ENCODE results near the gene TBXT.
"Not testable (repeated sequence)": the region's sequence is repeated elsewhere in the genome, so short reads cannot be mapped to it uniquely, and the experiment has no call there.

Gene TBXT, protein sequence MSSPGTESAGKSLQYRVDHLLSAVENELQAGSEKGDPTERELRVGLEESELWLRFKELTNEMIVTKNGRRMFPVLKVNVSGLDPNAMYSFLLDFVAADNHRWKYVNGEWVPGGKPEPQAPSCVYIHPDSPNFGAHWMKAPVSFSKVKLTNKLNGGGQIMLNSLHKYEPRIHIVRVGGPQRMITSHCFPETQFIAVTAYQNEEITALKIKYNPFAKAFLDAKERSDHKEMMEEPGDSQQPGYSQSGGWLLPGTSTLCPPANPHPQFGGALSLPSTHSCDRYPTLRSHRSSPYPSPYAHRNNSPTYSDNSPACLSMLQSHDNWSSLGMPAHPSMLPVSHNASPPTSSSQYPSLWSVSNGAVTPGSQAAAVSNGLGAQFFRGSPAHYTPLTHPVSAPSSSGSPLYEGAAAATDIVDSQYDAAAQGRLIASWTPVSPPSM

DNA sequence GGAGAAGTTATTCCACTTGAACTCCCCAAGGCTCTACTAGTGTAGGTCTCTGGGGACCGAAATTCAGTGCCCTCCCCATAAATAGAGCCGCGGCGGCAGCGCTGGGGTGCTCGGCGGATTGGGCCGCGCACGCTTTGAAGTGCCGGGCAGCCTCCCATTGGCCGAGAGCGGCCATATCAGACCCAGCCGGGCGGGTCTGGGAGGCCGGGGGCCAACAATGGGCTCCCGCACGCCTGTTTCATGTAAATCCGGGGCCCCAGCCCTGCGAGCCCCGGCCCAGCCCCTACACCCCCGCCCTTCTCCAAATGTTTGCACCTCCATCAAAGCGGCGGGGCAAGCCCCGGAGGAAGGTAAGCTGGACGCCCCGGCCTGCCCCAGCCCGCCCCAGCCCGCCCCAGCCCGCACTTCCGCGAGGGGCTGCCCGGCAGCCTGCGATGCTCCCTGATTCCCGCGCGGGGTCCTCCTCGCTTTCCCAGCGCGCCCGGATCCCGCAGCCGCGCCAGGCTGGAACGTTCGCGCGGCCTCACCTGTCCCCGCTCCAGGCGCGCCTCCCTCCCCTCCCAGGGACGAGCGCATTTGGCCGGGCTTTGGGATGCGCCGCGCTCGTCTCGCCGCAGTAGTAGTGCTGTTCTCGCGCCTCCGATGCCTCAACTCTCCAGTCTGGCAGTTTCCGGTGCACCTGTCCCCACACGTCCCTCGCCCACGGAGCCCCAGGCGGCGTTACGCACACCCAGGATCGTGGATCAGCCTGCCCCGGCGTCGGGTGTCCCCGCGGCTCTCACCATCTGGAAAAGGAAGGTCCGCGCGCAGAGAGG lies at the start of gene TBXT:
TBXT (minus strand) TSS at position 51 of the 815 bp plus-strand sequence. CDS start 260 bp downstream, outside the sequence.
- DNase-seq, result no peak

DNA sequence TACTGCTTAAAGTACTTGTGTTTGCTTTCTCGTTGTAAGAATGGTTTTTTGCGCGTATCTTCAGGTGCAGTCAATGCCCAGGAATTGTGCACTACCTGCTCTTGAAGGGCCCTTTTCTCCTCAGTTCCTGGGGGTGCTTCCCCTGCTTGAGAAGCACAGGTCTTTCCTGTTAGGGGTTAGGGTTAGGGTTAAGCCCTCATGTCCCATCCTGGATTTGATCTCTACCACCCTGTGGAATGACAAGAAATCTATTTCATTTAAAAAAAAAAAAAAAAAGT lies 39.6 kb upstream of the TBXT start:
- no peak for DNase-seq

DNA sequence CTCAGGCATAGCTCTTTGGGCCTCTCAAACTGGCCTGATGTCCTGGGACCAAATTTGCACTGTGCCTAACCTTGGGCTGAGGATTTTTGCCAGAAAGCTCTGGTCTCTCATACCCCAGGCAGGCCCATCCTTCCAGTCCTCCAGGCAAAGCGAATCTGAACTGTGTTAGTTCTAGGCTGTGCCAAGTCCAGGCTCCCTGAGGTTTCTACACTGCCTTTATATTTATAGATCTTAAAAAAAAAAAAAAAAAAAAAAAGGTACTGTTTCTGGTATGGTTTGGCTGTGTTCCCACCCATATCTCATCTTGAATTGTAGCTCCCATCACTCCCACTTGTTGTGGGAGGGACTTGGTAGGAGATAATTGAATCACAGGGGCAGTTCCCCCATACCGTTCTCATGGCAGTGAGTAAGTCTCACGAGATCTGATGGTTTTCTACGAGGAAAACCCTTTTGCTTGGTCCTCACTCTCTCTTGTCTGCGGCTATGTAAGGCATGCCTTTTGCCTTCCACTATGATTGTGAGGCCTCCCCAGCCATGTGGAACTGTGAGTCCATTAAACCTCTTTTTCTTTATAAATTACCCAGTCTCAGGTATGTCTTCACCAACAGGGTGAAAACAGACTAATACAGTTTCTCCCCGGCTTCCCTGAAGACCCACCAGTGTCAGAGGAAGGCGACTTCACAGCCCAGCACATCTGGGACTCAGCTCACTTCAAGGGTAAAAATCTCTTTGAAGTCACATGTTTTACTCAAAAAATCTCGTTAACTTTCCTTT lies 39.0 kb upstream of the TBXT start:
- no peak for DNase-seq

DNA sequence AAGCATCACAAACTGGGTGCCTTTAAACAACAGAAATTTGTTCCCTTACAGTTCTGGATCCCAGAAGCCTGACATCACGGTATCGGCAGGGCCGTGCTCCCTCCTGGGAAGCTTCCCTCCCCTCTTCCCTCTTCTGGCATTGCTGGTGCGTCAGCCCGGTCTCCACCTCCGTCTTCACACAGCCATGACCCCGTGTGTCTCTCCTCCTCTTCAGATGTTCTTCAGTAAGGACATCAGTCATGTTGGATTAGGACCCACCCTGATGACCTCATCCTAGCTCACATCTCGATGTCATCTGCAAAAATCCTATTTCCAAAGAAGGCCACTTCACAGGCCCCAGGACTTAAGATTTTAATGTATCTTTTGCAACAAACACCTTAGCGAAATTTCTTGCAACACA lies 38.4 kb upstream of the TBXT start:
- DNase-seq, result no peak

DNA sequence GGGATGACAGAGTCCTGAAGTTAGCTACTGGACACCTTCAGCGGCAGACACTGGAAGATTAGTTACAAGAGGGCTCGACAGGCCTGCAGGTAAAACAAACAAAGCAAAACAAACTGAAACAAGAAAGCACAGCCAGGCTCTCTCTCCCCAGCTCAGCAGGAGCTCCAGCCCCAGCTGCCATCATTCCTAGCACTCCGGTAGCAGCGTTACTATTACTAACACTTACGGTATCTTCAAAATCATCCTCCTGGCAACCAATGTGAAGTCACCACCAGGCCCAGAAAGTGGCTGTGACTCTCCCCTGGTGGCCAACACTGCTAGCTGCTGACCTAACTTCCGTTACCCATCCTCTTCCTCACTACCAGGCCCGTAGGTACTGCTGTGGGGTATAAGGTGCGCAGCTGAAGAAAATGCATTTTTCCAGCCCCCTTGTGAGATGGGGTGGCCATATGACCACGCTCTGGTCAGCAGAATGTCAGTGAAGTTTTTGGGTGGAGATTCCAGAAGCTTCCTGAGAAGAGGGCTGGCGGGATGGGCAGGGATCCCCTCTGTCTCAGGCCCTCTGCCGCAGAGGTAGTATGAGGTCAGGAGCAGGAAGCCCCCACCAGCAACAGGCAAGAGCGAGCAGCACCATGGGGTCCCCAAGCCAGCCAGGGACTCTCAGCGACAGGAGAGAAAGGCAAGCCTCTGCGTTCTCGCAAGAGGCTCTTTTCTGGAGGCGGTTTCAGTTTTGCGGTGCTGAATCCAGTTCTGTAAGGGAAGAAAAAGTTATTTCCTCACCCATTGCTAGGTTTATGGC lies 37.4 kb upstream of the TBXT start:
- DNase-seq, result no peak

DNA sequence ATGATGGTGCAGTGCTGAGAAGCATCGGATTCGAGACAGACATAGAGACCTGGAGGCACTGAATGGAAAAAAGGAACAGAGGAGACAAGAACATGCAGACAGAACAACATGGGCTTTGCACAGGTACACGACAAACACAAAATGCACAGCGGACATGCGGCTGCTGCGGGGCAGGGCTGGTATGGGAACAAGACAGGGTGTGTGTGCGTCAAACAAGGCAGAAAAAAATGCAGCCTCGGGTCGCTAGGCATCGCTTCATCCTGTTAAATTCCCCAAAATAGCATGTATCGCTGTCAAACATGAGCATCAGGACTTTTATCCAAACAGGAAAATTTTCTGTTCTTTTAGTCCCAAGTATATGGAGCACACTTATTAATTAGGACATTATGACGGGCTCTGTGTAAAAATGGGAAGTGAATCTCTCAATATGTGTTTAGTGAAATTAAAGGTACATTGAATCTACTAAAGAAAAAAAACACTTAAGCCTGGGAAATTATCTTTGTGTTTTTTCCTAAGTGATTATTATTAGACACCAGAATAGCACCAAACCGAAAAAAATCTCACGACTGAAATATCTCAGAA lies 36.1 kb upstream of the TBXT start:
- no peak for DNase-seq

DNA sequence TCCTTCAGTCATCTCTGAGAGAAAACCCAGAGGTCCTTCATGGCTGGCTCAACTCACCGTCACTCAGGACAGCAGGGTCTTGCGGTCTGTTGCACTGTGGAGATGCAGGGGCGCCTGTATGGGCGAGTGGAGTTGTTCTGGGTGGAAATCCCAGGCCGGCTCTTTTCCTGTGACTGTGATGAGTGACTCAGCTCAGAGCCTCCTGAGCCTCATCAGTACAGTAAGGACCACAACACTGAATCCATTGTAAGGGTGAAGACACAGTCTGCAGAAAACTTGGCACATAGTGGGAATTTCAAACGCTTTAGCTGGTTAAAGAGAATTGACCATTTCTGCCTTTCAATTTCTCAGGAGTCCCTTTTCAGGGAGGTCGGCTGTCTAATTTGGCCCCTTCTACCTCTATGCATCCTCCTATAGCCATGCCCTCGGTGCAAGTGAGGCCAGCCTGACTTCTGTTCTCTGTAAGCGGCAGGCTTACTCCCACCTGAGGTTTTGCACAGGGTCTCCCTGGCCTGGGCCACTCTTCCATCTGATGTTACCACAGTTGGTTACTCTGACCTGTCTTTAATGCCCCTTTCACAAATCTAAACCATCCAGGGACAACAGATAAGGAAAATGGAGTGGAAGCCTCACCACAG lies 35.5 kb upstream of the TBXT start:
- DNase-seq, result no peak

DNA sequence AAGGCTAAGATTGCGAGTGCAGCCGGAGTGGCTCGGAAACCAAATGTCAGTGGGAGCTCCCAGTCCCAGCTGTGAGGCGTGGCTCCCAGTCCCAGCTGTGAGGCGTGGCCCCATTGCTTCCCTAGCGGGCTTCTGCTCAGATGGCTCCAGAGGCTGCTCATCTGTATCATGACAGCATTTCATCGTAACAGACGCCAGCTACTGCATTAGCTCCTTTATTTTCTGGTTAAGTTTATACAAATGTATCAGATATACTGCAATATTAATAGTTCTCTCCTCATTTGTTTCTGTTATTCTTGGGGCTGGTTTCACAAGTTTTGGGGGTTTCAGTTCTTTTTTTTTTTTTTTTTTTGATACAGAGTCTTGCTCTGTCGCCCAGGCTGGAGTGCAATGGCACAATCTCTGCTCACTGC lies 34.7 kb upstream of the TBXT start:
- no peak for DNase-seq

DNA sequence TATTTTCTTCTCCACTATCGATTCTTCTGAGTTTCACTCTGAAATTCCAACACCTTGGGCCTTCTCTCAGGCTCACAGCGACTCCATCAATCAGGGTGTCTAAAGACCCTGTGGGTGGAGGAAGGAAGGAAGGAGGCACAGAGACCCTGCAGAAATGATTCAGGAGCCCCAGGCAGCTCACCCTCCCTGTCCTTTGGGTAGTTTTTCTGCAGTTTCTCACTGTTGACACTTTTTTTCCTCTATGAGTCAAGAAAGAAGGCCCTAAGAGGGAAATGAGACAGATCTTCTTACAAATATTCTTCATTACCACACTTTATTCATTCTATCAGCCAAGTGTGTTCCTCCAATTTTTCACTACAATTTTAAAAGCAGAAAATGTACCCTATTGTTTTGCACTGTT lies 34.2 kb upstream of the TBXT start:
- no peak for DNase-seq

DNA sequence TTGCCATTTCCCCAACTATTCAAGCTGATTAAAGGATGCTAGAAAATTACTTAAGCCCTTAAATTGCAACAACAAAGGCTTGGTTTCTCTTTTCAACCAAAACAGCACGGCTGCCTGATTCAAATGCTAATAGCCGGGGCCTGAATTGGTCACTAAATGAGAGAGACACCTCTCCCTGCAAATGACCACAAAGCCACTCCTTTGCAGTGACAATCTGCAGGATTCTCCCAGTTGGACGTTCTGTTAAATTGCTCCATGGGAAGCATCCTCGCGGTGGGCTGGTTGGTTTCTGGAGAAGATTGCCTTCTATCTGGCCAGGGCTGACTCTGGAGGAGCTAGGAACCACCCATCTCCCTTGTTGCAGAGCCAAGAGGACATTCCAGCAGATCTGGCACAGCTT lies 29.7 kb upstream of the TBXT start:
- DNase-seq, result no peak

DNA sequence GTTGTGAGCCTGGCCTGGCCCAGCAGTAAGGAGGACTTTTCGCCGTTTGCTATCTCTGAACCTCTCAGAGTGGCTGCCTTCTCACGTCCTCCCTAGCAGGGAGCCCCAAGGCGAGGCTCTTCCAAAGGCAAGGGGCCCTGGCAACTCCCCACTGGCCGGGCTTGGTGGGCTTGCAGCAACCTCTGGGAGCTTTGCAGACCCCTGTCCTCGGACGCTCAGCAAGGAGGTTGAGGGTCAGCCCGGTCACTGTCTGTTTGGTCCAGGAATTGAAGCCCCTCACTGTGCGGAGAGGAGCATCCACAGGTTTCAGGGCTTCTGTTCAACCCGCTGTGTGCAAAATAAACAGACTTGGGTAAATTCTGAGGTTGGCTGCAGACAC lies 28.2 kb upstream of the TBXT start:
- DNase-seq, result no peak

DNA sequence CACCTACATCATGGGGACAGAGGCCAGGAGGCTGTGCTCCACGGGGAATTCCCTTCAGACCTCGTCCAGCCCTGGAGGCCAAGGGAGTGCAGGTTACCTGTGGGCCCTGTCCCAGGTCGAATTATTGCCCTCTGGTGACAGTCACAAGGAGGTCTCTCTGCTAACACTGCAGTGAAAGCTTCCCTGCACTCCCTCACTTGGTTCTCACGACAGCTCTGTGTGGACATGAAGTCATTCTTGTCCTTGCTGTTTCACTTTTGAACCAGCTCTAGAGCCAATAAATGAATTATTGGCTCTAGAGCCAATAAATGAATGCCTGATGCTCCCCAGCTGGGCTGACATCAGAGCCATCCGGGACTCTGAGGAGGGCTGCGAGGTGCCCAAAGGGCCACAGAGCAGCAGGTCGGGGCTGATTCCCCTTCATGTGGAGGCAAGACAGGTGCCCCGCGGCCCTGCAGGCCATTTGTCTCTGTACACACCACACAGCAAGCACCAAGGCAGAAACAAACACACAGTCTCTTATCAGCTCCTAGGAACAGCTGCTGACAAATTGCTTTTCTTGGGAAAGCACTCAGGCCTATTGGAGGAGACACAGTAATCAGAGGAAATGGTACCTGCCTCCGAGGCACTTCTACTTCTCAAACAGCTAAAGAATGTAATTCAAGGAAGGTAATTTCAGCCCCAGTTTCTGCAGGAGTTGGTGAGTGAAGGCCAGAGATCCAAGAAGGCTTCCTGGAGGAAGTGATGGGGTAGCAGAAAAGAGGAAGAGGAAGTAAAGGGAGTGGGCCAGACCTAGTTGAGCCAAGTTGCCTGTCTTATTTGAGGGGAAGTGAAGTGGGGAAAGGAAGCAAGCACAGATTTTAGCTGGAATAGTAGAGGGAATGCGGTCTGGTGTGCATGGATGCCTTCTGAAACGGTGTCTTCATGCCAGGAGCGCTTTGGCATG lies 27.5 kb upstream of the TBXT start:
- no peak for DNase-seq

DNA sequence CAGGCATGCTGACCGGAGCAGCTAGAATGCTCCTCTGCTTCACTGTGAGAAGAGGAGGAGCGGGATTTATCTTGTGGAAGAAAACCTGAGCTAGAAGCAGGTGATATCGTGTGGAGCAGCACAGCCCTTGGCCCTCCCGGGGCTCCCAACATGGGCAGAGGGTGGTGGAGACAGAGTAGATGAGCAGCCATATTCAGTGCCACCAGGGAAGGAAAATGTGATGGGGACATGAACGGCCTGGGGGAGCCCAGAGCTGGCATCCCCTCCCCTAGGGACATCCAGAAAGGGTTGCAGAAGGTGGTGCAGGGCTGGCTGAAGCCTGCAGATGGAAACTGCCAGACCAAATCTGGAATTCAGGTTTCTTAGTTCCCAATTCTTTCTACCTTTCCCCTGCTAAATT lies 24.9 kb upstream of the TBXT start:
- no peak for DNase-seq

DNA sequence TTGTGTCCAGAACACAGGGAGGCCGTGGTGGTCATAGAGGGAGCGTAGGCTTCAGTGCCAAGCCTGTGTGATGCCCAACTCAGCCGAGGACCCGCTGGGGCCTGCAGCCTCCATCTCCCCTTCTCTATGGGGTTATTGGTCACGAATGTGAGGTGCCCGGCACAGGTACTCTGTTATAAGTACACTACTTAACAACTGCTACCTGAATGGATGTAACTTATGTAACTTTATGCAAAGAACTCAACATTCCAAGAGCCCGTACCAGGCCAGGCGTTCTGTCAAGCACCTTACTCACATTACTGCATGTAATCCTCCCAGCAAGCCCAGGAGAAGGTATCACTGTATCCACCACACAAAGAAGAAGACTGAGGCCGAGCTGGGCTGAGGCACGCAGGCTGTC lies 24.5 kb upstream of the TBXT start:
- no peak for DNase-seq

DNA sequence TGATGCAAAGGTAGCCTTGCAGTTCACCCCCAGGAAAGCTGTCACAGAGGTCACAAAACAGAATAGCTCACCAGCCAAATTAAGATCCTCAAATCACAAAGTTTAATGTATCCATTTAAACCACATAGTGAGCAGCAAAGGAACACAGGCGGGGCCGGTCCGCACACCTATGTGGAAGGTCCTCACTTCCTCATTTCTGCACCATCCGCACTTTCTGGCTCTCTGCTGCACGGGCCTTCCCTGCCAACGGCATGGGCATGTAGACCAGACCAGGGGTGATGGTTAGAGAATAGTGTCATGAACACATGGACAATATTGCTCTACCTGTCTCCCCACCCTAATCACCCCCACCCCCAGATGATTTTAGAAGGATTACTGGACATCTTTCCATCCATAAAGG lies 12.1 kb upstream of the TBXT start:
- no peak for DNase-seq

DNA sequence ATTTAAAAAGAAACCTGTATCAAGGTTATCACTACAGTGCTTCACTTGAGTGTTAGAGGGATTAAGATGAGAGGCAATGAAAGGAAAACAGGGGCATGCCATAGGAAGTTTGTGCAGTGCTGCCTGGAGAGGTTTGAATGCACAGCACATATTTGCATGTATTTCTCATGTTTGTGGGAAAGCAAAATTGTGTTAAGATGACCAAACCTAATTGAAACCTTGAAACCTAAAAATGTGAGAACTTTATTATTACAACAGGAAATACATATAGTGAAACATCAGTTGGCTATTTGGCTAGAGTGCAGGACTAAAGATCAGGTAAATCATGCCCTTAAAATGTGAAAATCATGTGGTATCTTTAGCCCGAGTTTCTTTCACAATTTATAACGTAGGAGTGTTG lies 8.5 kb upstream of the TBXT start:
- no peak for DNase-seq

DNA sequence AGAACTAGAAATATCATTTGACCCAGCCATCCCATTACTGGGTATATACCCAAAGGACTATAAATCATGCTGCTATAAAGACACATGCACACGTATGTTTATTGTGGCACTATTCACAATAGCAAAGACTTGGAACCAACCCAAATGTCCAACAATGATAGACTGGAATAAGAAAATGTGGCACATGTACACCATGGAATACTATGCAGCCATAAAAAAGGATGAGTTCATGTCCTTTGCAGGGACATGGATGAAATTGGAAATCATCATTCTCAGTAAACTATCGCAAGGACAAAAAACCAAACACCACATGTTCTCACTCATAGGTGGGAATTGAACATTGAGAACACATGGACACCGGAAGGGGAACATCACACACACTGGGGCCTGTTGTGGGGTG lies 7.4 kb upstream of the TBXT start:
- DNase-seq, result not testable (repeated sequence)

DNA sequence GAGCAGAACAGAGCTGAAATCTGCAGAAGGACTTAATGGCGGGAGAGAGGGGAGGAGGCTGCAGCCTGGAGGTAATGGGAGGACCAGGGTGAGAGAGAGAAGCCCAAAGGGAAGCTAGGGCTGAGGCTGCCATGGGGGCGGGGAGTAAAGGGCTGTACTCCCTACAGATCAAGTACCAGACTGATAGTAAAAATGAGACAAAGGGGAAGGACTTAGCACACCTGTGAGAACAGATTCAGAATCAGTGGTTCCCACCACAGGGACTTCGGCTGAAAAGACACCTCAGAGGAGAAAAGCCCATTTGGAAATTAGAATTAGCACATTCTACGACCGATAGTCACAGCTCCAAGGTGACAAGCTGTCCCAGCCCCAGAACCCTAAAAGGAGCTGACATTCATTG lies 6.4 kb upstream of the TBXT start:
- DNase-seq, result no peak

DNA sequence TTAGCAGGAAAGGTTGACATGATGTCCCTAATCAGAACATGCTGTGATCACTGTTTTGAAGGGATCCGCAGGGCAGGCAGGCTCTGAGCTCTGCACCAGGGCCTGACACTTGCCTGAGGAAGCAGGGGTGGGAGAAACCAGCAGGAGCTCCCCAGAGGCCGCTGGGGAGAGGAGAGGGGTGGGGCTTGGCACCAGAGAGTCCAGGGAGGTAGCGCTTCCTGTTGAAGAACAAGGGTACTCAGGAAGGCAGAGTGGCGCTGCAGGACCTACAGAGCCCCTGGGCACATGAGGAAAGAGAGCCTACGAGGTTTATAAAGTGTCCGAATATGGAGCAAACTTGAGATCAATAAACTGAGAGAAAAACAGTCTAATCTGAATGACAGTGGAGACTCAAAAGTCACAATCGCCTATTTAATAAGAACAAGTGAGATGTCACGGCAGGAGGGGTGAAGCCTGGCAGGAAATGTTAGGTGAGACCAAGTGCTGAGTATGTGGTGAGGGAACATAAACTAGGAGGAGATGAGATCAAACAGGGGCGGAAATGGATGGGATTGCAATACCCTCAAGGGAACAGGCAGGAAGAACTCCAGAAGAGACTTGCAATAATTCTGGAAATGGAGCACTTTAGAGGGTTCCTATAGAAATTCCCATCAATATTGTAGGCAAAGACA lies 5.8 kb upstream of the TBXT start:
- no peak for DNase-seq

DNA sequence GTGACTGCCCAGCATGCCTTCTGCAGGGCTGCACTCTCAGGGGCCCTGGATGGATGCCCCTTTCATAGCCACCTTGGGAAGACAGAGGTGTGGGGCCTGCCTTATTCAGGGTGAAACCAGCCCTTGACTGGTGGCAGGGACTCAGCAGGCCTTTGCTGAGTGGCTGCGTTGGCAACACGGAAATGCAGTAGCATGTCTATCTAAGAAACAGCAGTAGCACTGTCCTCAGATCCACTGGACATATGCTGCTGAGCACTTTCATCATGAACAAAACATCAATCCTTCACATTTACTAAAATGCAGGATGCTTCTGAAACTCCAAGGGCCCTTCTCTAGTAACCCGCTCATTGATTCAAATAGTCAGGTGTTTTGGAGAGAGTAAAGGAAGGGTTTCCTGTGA lies 4.9 kb upstream of the TBXT start:
- DNase-seq, result no peak

All from stimulated activated CD8-positive, alpha-beta memory T cell treated with anti-CD3 and anti-CD28 coated beads, Interleukin-4, amount 100 ng/mL, for 48 hours (primary cell).